HL-60/S4 treated with retinoic acid at 250 ng/mL for 4 days and 3 days (cell line): ENCODE results near the gene CDHR2.

ENCODE experiments used
- in situ Hi-C: fragments of 300-500 bp; cut with MboI; formaldehyde crosslinking; loops from 2 replicates; pipeline ENCODE4 v1.7.0; 2022; ENCODE audit warnings: low sequenced_read_pairs

CDHR2 gene

GRCh38 chr5:176548967-176549444 lies at the start of gene CDHR2:
CDHR2 (plus strand) TSS chr5:176549342; CDS start chr5:176565353, 16,011 bp downstream.
- in situ Hi-C loops, result no loop called here

GRCh38 chr5:176500511-176500910 lies 48.6 kb upstream of the CDHR2 start:
- in situ Hi-C loops, result no loop called here

GRCh38 chr5:176501333-176501732 lies 47.8 kb upstream of the CDHR2 start:
- in situ Hi-C loops, result no loop called here

- in situ Hi-C loops, result no loop called here
These were observed 45.6 kb upstream of the CDHR2 start for GRCh38 chr5:176503496-176503895.

DNA sequence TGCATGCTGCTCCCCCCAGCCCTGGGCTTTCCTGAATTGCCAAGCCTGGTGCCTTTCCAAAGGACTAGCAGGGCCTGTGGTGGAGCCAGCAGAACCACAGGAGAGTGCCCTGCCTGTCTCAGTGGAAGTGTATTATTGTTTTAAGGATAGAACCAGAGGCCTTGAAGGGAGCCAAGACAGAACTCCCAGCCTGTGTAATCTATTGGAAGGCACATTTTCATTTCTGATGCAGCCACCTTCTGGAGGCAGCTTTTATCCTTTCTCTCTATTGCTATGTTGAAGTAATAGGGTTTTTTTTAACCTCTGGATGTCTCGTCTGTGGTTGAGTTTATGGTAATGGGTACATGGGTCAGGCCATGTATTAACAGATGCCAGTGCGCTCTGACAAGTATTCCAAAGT lies 41.2 kb upstream of the CDHR2 start:
- in situ Hi-C loops, result no loop called here

DNA sequence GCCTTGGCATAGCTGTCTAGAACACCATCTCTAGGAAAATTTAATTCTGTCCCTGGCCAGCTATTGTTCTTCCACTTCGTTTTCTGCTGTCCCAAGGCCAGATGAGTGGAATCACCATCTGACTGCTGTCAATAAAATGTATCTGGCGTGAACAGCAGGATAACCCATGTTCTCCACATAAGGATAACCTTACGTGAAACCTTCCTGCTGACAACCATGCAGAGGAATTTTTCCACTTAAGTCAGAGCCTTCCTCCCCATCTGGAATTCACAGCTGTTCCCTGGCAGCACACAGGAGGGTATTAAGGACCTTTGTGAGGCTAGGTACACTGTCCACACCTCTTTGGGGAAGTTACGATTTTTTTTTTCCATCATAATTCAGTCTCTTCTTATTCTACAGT lies 40.5 kb upstream of the CDHR2 start:
- in situ Hi-C loops, result no loop called here

DNA sequence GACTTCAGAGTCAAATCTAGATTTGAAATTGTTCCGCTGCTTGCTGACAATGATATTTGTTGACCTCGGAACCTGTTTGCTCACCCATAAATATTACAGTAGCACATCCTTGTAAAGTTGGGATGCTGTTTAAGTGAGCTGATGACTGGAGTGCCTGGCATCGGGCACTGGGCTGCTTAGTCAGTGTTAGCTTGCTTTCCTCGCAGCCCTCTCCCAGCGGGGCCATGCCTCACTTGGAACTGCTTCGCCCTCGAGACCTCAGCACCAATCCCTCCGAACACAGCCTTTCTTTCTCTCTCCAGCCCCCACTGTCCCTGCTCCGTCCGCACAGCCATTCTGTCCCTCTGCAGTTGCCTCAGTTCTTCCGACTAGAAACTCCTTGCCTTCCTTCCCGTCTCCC lies 35.4 kb upstream of the CDHR2 start:
- in situ Hi-C loops, result no loop called here

DNA sequence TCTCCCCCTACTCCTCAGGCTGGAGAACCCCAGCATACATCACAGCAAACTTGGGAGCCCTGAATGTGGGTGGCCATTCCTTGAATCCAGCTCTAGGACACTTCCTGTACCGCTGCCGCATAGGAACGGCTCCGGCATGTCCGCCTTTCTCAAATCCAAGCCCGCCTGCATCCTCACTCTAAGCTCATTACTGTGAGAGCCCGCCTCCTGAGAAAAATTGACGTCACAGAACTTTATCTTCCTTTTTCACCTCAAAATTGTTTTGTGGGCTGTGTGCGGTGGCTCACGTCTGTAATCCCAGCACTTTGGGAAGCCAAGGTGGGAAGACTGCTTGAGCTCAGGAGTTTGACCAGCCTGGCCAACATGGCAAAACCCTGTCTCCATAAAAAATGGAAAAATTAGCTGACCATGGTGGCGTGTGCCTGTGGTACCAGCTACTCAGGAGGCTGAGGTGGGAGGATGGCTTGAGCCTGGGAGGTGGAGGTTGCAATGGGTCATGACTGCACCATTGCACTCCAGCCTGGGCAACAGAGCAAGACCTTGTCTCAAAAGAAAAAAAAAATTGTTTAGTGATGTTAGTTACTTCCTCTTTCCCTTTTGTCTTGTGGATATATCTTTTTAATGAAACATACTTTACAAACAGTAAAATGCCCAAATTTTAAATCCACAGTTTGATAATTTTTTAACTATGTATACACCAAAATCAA lies 34.7 kb upstream of the CDHR2 start:
- in situ Hi-C loops, result no loop called here

- in situ Hi-C loops, result no loop called here
These were observed 33.7 kb upstream of the CDHR2 start for GRCh38 chr5:176515396-176515795.

DNA sequence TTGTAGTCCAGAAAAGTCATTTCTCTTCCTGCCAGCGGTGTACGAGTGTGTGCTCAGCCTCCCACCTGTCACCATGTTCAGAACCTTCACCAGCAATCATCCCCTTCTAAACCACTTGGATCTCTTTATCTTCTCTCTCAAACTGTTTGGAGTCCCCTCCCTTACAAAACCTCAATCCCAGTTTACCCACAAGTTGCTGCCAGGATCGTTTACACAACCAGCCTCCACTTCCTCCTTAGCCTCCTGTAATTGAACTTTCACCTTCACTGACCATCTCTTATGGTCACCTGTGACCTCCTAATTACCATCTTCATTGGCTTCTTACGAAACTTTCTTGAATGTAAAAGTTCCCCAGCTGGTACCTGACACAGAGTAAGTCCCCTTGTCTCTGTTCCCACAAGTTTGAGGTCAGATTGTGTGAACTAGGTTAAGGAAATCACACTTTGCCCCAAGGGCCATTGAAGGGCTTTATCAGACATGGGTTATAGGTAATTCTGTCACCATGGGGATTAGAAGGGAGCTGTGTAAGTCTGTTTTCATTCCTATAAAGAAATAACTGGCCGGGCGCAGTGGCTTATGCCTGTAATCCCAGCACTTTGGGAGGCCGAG lies 32.0 kb upstream of the CDHR2 start:
- in situ Hi-C loops, result no loop called here

DNA sequence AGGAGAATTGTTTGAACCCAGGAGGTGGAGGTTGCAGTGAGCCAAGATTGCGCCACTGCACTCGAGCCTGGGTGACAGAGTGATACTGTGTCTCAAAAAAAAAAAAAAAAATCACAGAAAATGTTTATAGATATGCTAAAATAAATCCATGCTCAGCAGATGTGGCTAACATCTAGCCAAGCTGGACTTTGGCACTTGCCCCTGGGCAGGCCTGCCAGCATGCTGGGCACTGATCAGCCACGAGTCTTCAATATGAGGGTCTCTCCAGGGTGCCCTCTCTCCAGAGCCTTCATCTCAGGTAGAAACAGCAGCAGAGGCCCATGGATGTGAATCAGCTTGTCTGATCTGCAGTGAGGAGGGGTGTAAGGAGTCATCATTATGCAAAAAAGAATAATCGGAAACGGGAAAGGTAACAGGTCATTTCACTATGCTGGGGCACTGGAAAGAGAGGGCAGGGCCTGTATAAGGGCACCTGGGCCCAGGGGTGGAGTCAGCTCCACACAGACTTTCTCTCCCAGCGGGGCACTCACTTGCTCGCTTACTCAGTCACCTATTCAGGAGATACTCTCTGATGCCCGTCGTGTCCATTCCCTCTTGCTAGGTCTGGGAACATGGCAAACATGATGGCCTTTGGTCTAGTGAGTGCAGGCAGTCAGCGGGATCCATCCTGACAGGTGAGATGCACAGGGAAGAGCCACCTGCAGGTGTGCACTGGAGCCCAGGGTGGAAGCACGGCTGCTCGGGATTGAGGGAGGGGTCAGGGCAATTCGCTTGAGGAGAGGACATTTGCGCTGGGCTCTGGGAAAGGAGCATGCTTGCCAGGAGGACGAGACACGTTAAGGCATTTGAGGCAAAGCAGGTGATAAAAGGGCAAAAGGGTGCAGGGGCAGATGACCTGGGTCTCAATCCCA lies 29.1 kb upstream of the CDHR2 start:
- in situ Hi-C loops, result no loop called here

DNA sequence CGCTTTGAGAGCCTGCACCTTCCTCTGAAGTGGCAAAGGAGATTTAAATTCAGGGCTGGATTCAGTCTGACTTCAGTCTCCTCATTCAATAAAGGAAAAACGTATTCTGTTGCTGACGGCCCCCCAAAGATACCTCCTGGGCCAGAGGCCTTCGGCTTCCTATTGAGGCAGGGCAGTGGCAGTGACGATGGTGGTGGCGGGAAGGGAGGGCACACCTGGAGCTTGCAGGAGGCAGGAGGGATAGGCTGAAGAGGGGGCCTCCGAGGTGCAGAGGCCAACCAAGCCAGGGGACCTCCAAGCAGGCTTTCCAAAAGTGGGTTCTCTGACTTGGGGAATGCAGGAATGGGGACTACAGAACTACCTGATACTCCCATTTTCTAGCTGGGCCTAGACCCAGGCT lies 27.9 kb upstream of the CDHR2 start:
- in situ Hi-C loops, result no loop called here

- in situ Hi-C loops, result no loop called here
These were observed 27.4 kb upstream of the CDHR2 start for GRCh38 chr5:176521699-176522263.

DNA sequence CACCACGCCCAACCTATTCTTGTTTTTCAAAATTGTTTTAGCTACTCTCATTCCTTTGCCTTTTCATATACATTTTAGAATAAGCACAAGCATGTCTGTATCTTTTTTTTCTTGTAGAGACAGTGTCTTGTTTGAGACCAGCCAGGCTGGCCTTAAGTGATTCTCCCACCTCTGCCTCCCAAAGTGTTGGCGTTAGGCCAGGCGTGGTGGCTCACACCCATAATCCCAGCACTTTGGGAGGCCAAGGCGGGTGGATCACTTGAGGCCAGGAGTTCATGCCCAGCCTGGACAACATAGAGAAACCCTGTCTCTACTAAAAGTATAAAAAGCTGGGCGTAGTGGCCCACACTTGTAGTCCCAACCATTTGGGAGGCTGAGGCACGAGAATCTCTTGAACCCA lies 25.0 kb upstream of the CDHR2 start:
- in situ Hi-C loops, result no loop called here

GRCh38 chr5:176524987-176525386 lies 24.2 kb upstream of the CDHR2 start:
- in situ Hi-C loops, result no loop called here

DNA sequence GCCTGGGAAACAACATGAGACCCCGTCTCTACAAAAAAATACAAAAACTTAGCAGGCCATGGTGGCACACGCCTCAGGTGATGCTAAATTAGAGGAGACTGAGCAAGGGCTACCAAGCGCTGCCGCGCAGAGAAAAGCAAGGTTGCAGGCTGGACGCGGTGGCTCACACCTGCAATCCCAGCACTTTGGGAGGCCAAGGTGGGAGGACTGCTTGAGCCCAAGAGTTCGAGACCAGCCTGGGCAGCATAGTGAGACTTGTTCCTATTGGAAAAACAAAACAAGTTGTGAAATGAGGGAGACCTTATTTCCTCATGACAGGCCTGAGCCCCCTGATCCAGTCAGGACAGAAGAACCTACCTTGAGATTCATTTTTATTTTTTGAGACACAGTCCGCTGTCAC lies 23.5 kb upstream of the CDHR2 start:
- in situ Hi-C loops, result no loop called here

DNA sequence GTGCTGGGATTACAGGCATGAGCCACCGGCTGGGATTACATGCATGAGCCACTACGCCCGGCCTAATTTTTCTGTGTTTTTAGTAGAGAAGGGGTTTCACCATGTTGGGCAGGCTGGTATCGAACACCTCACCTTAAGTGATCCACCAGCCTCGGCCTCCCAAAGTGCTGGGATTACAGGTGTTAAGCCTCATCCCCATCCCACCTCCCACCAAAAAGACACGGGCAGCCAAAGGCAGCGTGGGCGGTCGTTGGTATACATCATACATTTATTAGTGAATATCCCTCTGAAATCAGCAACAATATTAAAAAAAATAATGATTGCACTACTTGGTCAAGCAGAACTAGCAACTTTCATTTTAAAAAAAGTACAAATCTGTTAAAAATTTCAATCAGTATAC lies 22.7 kb upstream of the CDHR2 start:
- in situ Hi-C loops, result no loop called here

GRCh38 chr5:176527246-176528222 lies 21.6 kb upstream of the CDHR2 start:
- in situ Hi-C loops, result no loop called here

DNA sequence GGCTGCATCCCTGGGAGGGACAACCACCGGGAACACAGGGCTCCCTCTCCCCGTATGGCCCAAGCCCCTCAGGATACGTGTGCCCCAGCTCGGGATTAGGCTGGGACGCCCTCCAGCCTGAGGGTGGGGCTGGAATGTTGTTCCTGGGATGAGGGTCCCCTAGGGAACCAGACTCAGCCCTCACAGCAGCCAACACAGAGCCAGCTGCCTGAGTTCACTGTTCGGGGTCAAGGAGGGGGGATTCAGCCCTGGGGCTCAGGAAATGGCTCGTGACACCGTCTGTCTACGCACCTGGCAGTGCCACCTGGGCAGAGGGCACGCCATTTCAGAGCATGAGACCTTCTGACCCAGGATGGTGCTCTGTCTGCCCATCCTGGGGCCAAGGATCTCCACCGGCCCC lies 20.8 kb upstream of the CDHR2 start:
- in situ Hi-C loops, result no loop called here

DNA sequence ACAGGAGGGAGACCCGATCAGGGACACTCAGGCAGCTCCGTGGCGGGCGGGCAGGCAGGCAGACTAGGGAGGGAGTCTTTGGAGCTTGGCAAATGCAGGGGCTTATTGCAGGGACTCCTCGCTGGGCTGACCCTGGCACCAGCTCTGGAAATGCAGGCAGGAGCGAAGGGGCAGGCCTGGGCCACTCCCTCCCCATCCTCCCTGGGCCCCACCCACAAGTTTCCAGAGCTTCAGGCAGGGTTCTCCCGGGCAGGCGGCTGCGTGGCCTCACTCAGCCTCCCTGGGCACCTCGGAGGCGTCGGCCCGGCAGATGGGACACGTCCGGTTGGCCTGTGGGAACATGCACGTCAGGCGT lies 20.4 kb upstream of the CDHR2 start:
- in situ Hi-C loops, result no loop called here
